Body of pancreas (tissue), 4 donors: ENCODE results near the gene DGKI.

Source experiments
- POLR2A ChIP-seq, 3 donors: fragments of 450-650 bp; IDR thresholded peaks; one replicate each; pipeline ENCODE4 v1.6.1; 2016; ENCODE audit warnings: antibody characterized with exemption in 3 of 3, mild to moderate bottlenecking in 2 of 3
- TF ChIP-seq, protein P1 (sequence below), 7 experiments: fragments of 450-650 bp in 4 of 7; fragments of 200-600 bp in 3 of 7; sonication (generic) in 3 of 7; IDR thresholded peaks; one replicate each; pipeline ENCODE4 v1.5.1; 2016 to 2019; ENCODE audit warnings: antibody characterized with exemption in 7 of 7

DNA sequence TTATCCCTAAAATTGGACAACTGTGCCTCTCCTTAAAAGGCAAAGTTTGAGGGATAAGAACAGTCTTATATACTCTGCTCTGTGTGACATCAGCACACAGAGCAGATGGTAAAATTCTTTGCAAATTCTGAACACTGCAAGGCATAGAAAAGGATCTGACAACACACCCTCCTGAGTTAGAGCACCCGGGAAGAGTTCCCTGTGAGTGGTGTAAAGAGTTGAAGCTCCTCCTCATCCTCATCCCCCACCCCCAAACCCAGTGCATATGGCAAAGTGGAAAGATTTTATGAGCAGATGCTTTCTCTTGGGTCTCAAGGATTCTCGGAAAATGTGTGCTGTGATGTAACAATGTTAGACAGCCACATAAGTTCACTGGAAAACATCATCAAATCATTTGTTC is 40.0 kb upstream of the DGKI start:
- TF ChIP-seq, protein P1, sequence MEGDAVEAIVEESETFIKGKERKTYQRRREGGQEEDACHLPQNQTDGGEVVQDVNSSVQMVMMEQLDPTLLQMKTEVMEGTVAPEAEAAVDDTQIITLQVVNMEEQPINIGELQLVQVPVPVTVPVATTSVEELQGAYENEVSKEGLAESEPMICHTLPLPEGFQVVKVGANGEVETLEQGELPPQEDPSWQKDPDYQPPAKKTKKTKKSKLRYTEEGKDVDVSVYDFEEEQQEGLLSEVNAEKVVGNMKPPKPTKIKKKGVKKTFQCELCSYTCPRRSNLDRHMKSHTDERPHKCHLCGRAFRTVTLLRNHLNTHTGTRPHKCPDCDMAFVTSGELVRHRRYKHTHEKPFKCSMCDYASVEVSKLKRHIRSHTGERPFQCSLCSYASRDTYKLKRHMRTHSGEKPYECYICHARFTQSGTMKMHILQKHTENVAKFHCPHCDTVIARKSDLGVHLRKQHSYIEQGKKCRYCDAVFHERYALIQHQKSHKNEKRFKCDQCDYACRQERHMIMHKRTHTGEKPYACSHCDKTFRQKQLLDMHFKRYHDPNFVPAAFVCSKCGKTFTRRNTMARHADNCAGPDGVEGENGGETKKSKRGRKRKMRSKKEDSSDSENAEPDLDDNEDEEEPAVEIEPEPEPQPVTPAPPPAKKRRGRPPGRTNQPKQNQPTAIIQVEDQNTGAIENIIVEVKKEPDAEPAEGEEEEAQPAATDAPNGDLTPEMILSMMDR (IDR thresholded peaks at IDR 0.05) = no peak
- no peak for TF ChIP-seq POLR2A (IDR thresholded peaks at IDR 0.05)
